KBM-7 (cell line): ENCODE results near the gene CCDC73.
"Not testable (repeated sequence)": the region's sequence is repeated elsewhere in the genome, so short reads cannot be mapped to it uniquely, and the experiment has no call there.

Experiments
- DNase-seq: peaks from one replicate; pipeline ENCODE4 v3.0.0-alpha.2; 2015
- in situ Hi-C: fragments of 300-500 bp; cut with MboI; formaldehyde crosslinking; loops from 2 replicates; pipeline ENCODE4 v1.14.3; 2020; ENCODE audit warnings: low sequenced_read_pairs, low pct_unique_long_range_greater_than_20kb, mixed read lengths

CCDC73 gene

DNA sequence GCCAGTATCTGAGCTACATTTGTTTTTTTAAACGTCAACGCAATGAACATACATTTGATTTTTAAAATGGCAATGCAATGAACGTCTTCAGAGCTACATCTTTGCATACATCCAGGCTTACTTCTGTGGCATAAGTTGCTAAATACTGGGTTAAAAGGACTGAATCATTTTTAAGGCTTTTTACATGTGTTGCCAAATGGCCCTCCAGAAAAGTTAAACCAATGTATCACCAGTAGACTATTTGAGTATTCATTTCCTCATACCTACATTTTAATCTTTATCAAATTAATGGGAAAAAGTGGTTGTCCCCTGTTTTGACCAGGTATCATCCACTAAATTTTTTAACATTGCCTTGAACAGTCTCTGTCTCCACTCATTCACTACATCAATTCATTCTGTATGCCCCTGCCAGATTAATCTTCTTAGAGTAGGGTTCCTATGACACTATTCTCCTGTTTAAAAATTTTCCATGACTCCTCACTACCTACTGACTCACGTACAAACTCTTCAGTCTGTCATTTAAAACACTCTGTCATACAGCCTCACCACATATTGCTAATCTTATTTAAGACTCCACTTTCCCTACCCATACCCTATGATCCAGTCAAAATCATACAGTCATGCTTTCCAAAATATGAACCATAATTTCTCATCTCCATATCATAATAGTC, 22.9 kb upstream of the CCDC73 start:
- no peak for DNase-seq
- in situ Hi-C loops = no loop called here

DNA sequence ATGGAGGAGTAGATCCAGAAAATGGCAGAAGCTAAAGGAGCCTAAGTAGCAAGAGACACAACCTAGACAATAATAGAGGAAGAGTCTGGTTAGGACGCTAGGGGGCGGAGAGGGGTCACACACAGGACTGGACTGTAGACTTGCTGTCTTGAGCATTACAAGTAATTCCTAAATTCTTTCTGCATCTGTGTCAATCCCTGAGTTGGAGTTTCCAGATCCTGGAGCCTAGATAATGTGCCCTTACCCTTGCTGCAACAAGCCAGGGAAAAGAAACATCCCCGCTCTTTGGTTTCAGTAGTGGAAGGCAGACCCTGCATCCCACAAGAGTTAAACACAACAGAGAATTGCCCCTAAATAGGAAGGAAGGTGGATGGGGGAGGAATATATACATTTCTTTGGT, 14.9 kb upstream of the CCDC73 start:
- in situ Hi-C loops = no loop called here

DNA sequence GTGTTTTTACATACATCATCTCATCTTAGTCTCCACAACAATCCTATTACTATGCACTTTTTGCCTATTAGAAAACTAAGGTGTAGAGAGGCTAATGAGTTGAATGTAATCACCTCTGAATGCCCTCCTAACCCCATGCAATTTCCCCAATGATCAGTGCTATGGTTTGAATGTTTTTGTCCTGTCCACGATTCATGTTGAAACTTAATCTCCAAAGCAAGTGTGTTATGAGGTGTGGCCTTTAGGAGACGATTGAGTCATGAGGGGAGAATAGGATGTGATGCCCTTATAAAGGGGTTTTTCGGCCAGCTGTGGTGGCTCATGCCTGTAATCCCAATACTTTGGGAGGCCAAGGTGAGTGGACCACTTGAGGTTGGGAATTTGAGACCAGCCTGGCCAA, 2.0 kb upstream of the CCDC73 start:
- no peak for DNase-seq
- in situ Hi-C loops = no loop called here

More for the DNA sequence above, 14.9 kb upstream of the CCDC73 start:
- DNase-seq = peak; percentile 87

DNA sequence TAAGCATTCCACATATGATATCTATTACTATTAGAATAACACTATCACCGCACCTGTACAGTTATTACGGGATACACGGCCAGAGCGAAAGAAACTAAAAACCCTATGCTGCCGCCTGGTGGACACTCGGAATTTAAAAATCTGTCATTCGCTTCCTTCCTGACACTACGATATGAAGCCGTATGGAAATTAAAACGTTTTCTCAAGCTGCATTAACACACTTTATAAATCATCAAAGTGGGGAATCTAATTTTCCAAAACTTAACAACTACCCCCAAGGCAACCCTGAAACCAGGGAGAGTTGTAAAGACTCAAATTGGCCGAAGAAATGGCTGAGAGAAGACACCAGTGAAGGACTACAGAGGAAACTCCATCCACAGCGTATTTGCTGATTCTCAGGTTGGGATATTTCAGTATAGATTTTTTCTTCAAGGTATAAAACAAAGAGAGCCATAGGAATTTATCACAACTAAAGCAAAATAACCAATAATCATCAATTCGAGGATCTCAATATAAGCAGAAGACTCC, 1.4 kb downstream of the CCDC73 start:
- in situ Hi-C loops = no loop called here
- DNase-seq = peak; percentile 78

DNA sequence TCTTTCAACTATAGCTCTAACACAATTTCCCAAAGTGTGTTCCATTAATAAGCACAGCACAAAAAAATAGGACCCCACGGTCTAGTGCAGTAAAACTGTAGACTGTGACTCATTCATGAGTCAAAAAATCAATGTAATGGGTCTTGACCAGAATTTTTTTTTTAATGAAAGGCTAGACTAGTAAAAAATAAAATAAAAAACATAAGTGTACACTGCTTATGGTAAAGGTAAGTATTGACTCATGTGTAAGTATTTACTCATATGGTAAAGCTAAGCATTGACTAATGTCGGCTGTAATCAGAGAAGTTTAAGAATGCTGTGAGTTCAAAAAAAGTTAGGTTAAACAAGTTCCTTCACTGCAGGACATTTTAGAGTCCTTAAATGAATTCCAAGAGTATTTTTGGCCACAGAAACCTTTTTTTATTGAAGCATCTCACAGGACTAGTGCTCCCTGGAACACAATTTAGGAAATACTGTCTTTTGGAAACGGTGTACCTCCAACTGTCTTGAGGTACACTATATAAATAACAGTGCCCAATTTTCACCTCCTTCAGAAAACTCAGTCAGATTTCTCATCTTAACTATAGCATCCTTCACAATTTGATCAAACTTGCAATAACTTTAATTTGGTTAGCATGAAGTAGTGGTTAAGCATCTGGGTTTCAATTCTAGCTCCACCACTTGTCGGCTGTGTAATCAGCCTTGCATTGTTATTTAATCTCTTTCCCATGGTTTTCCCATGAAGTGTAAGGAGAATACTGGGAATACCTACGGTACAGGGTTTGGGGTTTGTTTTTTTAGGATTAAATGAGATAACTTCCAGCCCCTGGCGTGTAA, 2.1 kb downstream of the CCDC73 start:
- in situ Hi-C loops = no loop called here
- DNase-seq = no peak

DNA sequence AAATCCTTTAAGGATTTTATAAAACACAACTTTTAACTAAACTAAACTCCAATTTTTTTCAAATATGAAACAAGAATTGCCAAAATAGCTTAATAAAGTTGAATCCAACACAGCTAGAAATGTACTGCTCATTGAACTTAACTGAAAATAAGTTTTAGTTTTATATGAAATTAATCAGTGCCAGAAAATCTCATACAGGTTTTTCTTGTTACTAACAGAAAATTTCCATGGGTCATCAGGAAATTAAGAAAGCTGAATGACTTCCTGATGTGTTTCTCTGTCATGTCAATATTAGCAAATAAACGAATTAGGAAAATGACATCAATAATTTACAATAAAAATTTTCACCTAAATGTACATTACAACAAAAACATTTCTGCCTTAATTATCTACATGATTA, 3.5 kb downstream of the CCDC73 start:
- in situ Hi-C loops = no loop called here
- no peak for DNase-seq

DNA sequence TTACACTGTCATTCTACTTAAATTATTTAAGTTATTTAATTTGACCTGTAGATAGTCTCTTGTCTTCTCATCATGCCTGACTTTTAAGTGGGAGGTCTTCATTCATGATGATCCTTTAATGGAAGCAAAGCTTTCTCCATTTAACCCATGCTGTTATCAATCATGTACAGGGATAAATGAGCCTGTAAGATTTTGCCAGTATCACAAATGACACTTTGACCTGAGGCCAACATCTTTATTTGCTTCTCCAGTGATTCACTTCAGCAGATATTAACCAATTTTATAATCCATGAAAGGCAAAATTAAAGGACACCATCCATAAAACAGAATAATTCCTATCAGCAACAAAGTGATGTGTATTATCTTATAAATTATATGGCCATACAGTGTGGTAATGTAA, 7.7 kb downstream of the CCDC73 start:
- in situ Hi-C loops = no loop called here
- no peak for DNase-seq

DNA sequence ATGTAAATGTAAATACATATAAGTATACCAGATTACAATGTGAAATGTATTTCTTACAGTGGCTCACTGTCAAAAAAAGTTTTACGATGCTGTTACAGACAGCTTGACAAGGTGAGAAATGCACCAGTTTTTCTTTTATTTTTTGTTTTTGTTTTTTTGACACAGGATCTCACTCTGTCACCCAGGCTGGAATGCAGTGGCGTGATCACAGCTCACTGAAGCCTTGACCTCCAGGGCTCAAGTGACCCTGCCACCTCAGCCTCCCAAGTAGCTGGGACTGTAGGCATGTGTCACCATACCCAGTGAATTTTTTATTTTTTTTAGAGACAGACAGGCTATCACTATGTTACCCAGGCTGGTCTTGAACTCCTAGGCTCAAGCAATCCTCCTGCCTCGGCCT, 9.2 kb downstream of the CCDC73 start:
- DNase-seq = no peak
- in situ Hi-C loops = no loop called here

DNA sequence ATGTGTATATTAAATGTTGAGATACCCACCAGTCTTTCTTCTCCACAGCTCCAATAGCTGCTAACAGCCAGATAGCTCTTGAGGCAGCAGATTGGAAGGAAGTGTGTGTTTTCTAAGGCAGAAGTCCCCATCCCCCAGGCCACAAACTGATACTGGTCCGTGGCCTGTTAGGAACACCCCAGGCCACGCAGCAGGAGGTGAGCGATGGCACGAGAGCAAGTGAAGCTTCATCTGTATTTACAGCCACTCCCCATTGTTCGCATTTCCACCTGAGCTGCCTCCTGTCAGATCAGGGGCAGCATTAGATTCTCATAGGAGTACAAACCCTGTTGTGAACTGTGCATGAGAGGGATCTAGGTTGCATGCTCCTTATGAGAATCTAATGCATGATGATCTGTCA, 12.7 kb downstream of the CCDC73 start:
- peak; percentile 19 for DNase-seq
- in situ Hi-C loops = no loop called here

DNA sequence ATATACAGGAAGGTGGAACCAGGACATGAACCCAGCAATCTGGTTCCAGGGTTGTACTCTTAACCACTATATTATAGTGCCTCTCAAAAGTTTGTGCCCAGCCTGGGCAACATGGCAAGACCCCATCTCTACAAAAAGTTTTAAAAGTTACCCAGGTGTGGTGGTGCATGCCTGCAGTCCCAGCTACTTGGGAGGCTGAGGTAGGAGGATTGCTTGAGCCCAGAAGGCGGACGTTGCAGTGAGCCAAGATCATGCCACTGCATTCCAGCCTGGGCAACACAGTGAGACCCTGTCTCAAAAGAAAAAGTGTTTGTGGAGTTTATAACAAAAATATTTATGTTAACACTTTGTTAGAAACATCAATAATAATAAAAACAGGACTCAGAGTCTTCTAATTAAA, 13.6 kb downstream of the CCDC73 start:
- DNase-seq, in situ Hi-C loops: not testable (repeated sequence)

DNA sequence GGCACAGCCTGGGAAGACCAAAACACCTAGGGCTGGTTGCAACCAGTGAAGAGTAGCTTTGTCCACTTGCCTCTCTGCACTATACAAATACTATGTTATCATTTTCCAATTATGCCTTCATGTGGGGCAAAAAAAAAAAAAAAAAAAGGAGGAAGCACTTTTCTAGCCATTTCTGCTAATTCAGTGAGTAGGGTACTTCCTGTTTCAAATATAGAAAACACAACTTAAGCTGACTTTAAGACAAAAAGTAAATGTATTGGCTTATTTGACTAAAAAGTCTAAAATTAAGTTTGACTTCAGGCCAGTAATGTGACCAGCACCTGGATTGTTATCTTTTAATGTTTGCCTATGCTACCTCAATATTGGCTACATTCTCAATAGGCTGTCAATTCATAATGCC, 15.3 kb downstream of the CCDC73 start:
- DNase-seq = peak; percentile 73
- in situ Hi-C loops = no loop called here

DNA sequence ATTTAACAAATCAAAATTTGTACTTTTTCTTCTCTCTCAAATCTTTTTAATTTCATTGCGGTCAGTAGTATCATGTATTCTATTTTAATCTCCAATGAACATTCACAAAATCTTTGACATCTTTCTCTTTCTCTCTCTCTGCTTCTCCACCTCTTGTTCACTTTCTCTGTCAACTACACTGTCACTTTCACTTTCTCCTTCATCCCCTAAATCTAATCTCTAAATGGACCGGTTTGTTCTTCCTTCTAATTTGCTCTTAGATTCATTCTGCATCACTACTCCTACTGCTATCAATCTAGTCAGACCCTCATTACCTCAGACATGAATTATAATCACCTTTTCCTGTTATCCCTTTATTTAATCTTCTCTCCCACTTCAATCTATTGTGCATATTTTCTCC, 18.6 kb downstream of the CCDC73 start:
- DNase-seq = no peak
- in situ Hi-C loops = no loop called here

DNA sequence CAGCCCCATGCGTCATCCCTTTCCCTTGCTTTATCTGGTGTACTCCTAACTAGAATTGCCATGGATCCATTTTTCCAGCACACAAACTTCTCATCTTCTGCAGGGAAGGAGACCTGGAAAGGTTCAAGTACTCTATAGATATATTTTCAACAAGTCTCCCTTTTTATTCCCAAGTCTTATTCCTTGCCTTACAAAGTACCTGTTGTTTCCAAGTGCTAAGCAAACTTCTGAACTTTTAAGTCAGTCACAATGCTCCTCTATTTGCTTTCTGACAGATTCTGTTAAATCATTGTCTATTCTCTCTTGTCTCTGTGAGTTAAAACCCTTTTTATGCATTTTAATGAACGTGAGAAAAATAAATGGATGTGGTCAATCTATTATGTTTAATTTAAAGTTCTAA, 20.4 kb downstream of the CCDC73 start:
- DNase-seq = no peak
- in situ Hi-C loops = no loop called here

DNA sequence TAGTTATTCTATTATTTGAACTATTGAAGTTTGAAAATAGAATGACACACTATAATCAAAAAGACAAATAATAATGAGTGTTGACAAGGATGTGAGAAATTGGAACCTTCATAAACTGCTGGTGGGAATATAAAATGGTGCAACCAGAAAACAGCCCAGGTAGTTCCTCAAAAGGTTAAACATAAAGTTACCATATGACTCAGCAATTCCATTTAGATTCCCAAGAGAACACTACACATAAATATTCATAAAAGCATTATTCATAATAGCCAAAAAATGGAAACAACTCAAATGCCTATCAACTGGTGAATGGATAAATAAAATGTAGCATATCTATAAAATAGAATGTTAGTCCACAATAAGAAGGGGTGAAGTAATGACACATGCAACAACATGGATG, 21.7 kb downstream of the CCDC73 start:
- in situ Hi-C loops = no loop called here

DNA sequence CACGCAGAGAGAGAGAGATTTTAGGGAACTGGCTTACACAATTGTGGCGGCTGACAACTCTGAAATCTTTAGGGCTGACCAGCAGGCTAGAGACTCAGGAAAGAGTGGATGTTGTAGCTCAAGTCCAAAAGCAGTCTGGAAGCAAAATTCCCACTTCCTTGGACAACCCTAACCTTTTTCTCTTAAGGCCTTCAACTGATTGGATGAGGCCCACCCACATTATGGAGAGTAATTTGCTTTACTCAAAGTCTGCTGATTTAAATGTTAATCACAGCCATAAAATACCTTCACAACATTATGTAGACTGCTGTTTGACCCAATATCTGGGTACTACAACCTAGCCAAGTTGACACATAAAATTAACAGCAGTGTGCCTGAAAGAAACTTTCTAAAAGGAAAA, 32.7 kb downstream of the CCDC73 start:
- in situ Hi-C loops, DNase-seq: not testable (repeated sequence)

More for the DNA sequence above, 21.7 kb downstream of the CCDC73 start:
- DNase-seq = no peak

DNA sequence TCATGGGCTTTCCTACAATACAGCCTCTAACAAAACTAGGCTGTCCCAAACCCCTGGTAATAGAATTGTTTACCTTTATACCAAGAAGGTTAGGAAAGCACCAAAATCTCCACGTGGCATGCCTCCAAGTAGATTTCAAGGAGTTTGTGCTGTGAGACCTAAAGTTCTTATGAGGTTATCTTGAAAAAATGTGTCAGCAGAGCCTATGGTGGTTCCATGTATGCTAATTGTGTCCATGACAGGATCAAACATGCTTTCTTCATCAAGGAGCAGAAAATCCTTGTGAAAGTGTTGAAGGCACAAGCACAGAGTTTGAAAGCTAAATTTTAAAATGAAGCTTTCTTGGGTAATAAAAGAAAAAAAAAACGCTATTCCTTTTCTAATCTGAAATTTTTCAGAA, 36.2 kb downstream of the CCDC73 start:
- DNase-seq = no peak
- in situ Hi-C loops = no loop called here

DNA sequence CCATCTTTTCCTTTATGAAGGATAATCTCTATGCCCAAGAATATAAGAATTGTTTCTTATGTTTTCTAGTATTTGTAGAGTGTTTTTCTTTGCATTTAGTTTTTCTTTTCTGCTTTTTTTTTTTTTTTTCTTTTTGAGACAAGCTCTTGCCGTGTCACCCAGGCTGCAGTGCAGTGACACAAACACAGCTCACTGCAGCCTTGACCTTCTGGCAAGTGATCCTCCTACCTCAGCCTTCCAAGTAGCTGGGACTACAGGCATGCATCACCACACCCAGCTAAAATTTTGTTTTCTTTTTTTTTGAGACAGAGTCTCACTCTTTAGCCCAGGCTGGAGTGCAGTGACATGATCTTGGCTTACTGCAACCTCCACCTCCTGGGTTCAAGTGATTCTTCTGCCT, 41.3 kb downstream of the CCDC73 start:
- in situ Hi-C loops, DNase-seq: not testable (repeated sequence)

DNA sequence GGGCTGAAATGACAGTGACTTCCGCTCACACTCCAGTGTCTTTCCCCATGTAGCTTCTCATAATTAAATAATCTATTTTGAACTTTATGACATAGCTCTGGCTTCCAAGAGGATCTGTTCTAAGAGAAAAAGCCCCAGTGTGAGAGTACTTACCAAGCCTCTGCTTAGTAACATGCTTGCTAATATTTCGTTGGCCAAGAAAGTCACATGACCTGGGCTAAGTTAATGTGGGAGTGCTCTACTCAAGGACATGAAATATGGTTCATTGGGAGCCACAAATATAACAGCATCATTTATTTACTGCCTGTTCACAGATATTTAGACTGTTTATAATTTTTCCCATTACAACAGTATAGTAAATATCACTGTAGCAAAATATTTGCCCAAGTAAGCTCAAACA, 42.5 kb downstream of the CCDC73 start:
- DNase-seq = no peak
- in situ Hi-C loops = no loop called here

DNA sequence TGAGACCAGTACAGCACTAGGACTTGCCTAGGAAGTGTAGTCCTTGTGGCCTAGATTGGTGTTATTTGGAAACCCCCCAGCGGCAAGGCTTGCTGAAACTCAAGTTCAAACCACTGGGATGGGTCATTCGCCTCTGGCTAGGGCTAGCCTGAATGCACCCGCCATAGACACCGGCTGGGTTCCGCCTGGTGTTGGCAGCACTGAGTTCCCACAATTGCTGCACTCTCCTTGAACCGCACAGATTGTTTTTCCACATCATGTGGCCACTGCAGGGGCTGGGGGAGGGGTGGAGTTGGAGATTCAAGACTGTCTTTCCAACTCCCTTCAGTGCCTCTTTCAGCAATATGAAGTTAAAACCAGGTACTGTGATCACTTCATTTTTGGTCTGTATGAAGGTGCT, 43.1 kb downstream of the CCDC73 start:
- peak; percentile 7 for DNase-seq
- in situ Hi-C loops = no loop called here

DNA sequence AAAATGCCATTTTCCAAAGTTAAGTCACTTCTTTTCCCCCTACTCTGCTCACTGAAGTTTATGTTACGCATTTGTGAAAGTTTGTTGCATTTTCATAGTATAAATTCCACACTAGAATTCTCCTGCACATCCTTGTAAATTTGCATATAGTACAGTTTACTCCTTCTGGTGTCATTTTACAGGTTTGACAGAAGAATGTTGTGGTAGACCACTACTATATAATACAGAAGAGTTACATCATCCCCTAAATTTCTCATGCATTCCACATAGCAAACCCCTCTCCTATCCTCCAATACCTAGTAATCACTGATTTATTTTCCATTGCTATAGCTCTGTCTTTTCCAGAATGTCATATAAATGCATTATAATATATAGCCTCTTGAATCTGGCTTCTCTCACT, 64.5 kb downstream of the CCDC73 start:
- DNase-seq = no peak
- in situ Hi-C loops = no loop called here
